ENCODE data around the gene GRIK4.

DNA sequence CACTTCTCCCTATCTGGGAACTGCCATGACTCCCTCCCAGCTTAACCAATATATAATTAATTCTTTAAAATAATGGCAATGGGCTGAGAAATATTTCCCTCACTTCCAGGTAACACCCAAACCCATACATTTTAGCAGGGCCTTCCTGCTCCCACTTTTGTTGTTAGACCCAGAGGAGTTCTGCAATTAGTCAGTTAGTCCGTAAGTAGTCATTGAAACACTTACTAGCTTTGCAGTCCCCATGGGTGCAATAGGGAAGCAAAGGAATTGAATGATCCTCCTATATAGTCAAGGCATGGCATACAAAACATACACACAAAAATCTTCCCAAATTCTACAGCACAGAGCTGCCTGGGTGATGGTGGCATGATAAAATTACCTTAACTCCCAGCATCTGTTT is 258.4 kb downstream of the GRIK4 start:
- TF ChIP-seq, protein P1, sequence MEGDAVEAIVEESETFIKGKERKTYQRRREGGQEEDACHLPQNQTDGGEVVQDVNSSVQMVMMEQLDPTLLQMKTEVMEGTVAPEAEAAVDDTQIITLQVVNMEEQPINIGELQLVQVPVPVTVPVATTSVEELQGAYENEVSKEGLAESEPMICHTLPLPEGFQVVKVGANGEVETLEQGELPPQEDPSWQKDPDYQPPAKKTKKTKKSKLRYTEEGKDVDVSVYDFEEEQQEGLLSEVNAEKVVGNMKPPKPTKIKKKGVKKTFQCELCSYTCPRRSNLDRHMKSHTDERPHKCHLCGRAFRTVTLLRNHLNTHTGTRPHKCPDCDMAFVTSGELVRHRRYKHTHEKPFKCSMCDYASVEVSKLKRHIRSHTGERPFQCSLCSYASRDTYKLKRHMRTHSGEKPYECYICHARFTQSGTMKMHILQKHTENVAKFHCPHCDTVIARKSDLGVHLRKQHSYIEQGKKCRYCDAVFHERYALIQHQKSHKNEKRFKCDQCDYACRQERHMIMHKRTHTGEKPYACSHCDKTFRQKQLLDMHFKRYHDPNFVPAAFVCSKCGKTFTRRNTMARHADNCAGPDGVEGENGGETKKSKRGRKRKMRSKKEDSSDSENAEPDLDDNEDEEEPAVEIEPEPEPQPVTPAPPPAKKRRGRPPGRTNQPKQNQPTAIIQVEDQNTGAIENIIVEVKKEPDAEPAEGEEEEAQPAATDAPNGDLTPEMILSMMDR (IDR thresholded peaks at IDR 0.05) = no peak
- no peak for TF ChIP-seq EZH2 (IDR thresholded peaks at IDR 0.05; ENCODE audit: borderline replicate concordance, insufficient read depth, low read depth, low read length, poor library complexity, severe bottlenecking)
